Ovary (tissue), 3 donors: Measurements from ENCODE around the gene HIPK3.

ENCODE experiments used
- CTCF ChIP-seq, 3 donors: fragments of 450-650 bp in 2 of 3; fragments of 200-600 bp in 1 of 3; IDR thresholded peaks; one replicate each; pipeline versions ENCODE4 v1.5.1 to v1.8.0; 2016 to 2022; ENCODE audit warnings: antibody characterized with exemption in 3 of 3, mild to moderate bottlenecking in 1 of 3
- POLR2A ChIP-seq: fragments of 450-650 bp; IDR thresholded peaks from one replicate; pipeline ENCODE4 v1.6.1; 2017; ENCODE audit warnings: antibody characterized with exemption, mild to moderate bottlenecking, moderate library complexity
- donor health status: DM: no; HTN: no; CAD: no.

- TF ChIP-seq CTCF (IDR thresholded peaks at IDR 0.05) (no peak), POLR2A (no peak)
Measured at GRCh38 chr11:33358150-33358831, 101.1 kb downstream of the HIPK3 start.
